OCI-LY7 (cell line): ENCODE results near the gene KRT86. TPM values are rescaled to one million over a fixed set of nuclear protein-coding genes. Genes with fewer than 3 reads are reported as not detected.

Source experiments
- BruUV-seq: library from RNA; stranded (reverse); fragments of 400-500 nt; replicated peaks from 2 replicates; lab custom pipeline; 2021; lab: Mats Ljungman, UMichigan
- CTCF ChIA-PET: fragments of 300-600 bp; sonication (Branson Sonifier 250); formaldehyde crosslinking; loops from one replicate; lab custom pipeline; 2022; ENCODE audit warnings: antibody characterized with exemption; ENCODE audit not compliant: unreplicated experiment; lab: Charles Lee
- POLR2A ChIA-PET: fragments of 300-600 bp; sonication (Branson Sonifier 250); formaldehyde crosslinking; loops from one replicate; lab custom pipeline; 2022; ENCODE audit warnings: antibody characterized with exemption; lab: Charles Lee
- DNase-seq: peaks from one replicate; pipeline ENCODE4 v3.0.0-alpha.2; 2015; ENCODE audit warnings: low spot score
- H2AFZ ChIP-seq: fragments of 200-600 bp; sonication (generic), shearing (Covaris generic); 2 replicates; pipeline ENCODE4 v1.6.1; 2014; ENCODE audit warnings: mild to moderate bottlenecking, antibody characterized with exemption, low read length, moderate library complexity
- H3K27ac ChIP-seq: fragments of 200-600 bp; sonication (generic); 2 replicates; pipeline ENCODE4 v1.5.1; 2014; ENCODE audit warnings: mixed run types, low read depth, mild to moderate bottlenecking, moderate library complexity, low read length, inconsistent platforms; ENCODE audit not compliant: poor library complexity, severe bottlenecking
- H3K36me3 ChIP-seq: fragments of 200-600 bp; sonication (generic); 2 replicates; pipeline ENCODE4 v1.6.1; 2014; ENCODE audit warnings: mild to moderate bottlenecking, antibody characterized with exemption, low read length, moderate library complexity, mixed read lengths; ENCODE audit not compliant: insufficient read depth
- H3K4me1 ChIP-seq: fragments of 200-600 bp; sonication (generic); 2 replicates; pipeline ENCODE4 v1.5.1; 2014; ENCODE audit warnings: mild to moderate bottlenecking, low read length; ENCODE audit not compliant: insufficient read depth, poor library complexity, severe bottlenecking
- H3K4me2 ChIP-seq: fragments of 200-600 bp; sonication (generic); 2 replicates; pipeline ENCODE4 v1.6.1; 2014; ENCODE audit warnings: mild to moderate bottlenecking, low read length
- H3K4me3 ChIP-seq: fragments of 200-600 bp; sonication (generic); 2 replicates; pipeline ENCODE4 v1.5.1; 2014; ENCODE audit warnings: mild to moderate bottlenecking, low read depth, low read length; ENCODE audit not compliant: poor library complexity, severe bottlenecking
- H3K79me2 ChIP-seq: fragments of 200-600 bp; sonication (generic); 2 replicates; pipeline ENCODE4 v1.6.1; 2016; ENCODE audit warnings: low read depth, mild to moderate bottlenecking, low read length, moderate library complexity, mixed read lengths; ENCODE audit not compliant: insufficient read depth
- H3K9me2 ChIP-seq: fragments of 200-600 bp; sonication (generic); 2 replicates; pipeline ENCODE4 v1.6.1; 2016; ENCODE audit warnings: mild to moderate bottlenecking, low read length, mixed read lengths; ENCODE audit not compliant: insufficient read depth
- H3K9me3 ChIP-seq: fragments of 200-600 bp; sonication (generic); 2 replicates; pipeline ENCODE4 v1.6.1; 2014; ENCODE audit warnings: mild to moderate bottlenecking, mixed run types, low read length, mixed read lengths
- H4K20me1 ChIP-seq: fragments of 200-600 bp; sonication (generic); 2 replicates; pipeline ENCODE4 v1.6.1; 2014; ENCODE audit warnings: mild to moderate bottlenecking, antibody characterized with exemption, low read length, moderate library complexity, mixed read lengths; ENCODE audit not compliant: insufficient read depth
- EZH2phosphoT487 ChIP-seq: fragments of 200-600 bp; sonication (generic); IDR thresholded peaks from 2 replicates; pipeline ENCODE4 v1.6.1; 2018; ENCODE audit warnings: low read depth, borderline replicate concordance, mild to moderate bottlenecking, mixed run types, antibody characterized with exemption, low read length, moderate library complexity, mixed read lengths
- intact Hi-C: fragments of 100-400 bp; cut with micrococcal nuclease; formaldehyde crosslinking; loops from one replicate; pipeline ENCODE4 v1.10.0; 2022; ENCODE audit not compliant: unreplicated experiment
- total RNA-seq, 2 experiments: library from RNA; depleted of rRNA in 1 of 2; stranded (reverse); fragments of >200 nt in 1 of 2; shearing (Covaris generic) in 1 of 2; gene quantifications; 2 replicates each; pipeline ENCODE4 v1.2.3, GENCODE V29; 2014 to 2022
- TF ChIP-seq, protein P1 (sequence below): fragments of 200-600 bp; sonication (generic); conservative IDR thresholded peaks from 2 replicates; pipeline ENCODE4 v1.5.1; 2014; ENCODE audit warnings: mild to moderate bottlenecking, antibody characterized with exemption, low read length, moderate library complexity, mixed read lengths

Gene KRT86
- total RNA-seq, 2 experiments from 2014 or later: not detected

DNA sequence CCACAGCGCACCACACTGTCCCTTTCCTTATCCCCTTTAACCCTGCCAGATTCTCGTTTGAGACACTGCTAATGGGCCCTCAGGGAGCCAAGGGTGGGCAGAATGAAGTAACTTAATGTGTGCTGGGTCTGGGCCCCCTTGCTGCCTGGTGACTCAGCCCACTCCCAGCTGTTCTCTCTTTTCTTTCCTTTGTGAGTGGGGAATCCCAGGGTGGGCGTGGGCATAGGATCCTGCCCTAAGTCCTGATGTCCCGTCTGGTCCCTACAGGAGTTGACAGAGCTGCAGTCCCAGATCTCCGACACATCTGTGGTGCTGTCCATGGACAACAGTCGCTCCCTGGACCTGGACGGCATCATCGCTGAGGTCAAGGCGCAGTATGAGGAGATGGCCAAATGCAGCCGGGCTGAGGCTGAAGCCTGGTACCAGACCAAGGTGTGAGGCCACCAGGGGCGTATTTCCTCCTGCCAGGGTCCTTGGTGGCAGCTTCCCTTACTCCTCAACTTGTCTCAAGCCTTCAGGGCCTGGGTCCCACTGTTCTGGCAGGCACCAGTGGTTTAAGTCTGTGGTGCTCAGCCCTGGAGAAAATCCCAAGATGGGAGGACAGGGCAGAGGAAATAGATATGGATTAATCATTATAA, 33.1 kb upstream of the KRT86 start:
- CTCF ChIA-PET: no interaction called here
- Histone ChIP-seq H3K36me3 (no peaks in the 10 kb centered on the region), H3K4me2 (no peak overlapping the region), H4K20me1 (no peaks in the 10 kb centered on the region; the same call in 1 of the 2 replicates), H3K4me3 (no peak overlapping the region), H3K27ac (no peak overlapping the region), H3K4me1 (no peaks in the 10 kb centered on the region), H3K9me2 (no peaks in the 10 kb centered on the region), H3K79me2 (no peaks in the 10 kb centered on the region), H3K9me3 (no peaks in the 10 kb centered on the region), H2AFZ (no peak overlapping the region)
- BruUV-seq: no TSS peak
- POLR2A ChIA-PET: no interaction called here
- no peak for DNase-seq
- intact Hi-C loops: no loop called here
- TF ChIP-seq, protein P1, sequence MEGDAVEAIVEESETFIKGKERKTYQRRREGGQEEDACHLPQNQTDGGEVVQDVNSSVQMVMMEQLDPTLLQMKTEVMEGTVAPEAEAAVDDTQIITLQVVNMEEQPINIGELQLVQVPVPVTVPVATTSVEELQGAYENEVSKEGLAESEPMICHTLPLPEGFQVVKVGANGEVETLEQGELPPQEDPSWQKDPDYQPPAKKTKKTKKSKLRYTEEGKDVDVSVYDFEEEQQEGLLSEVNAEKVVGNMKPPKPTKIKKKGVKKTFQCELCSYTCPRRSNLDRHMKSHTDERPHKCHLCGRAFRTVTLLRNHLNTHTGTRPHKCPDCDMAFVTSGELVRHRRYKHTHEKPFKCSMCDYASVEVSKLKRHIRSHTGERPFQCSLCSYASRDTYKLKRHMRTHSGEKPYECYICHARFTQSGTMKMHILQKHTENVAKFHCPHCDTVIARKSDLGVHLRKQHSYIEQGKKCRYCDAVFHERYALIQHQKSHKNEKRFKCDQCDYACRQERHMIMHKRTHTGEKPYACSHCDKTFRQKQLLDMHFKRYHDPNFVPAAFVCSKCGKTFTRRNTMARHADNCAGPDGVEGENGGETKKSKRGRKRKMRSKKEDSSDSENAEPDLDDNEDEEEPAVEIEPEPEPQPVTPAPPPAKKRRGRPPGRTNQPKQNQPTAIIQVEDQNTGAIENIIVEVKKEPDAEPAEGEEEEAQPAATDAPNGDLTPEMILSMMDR: no peak; the same call in 1 of the 2 replicates
- TF ChIP-seq EZH2phosphoT487: no peak

DNA sequence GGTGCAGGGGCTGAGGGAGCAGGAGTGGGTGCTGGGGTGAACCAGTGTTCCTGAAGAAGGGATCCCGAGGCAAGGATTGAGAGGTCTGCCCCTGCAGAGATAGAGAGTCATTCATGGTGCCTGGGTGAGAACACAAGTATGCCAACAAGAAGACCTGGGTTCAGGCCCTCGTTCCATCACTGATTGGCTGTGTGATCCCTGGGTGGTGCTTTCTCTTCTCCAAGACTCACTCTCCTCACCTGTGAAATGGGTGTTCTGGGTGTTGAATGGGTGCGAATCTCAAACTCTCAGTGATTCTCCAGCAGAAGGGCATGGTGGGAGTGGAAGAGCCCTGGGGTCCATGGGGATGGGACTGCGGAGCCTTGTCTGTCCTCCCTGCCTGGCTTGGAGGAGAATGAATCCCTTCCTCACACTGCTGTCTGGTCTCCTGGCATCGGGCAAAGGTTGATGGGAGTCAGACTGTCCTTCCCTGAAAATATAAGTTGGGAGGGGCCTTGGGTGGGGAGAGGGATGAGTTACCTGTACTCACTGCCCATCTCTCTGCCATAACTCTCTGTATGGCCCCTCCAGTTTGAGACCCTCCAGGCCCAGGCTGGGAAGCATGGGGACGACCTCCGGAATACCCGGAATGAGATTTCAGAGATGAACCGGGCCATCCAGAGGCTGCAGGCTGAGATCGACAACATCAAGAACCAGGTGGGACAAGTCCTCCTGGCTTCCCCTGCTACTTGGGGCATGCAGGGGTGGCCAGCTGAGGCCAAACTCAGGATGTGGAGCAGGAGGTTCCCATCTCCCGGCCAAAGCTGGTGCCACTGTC, 31.8 kb upstream of the KRT86 start:
- H3K4me1 ChIP-seq: no peaks in the 10 kb centered on the region
- no peaks in the 10 kb centered on the region for H3K9me2 ChIP-seq
- ChIA-PET POLR2A (no interaction called here), CTCF (no interaction called here)
- no peaks in the 10 kb centered on the region for H3K36me3 ChIP-seq
- TF ChIP-seq EZH2phosphoT487: no peak
- TF ChIP-seq, protein P1: no peak
- no peaks in the 10 kb centered on the region for H3K79me2 ChIP-seq
- H3K27ac ChIP-seq: no peak overlapping the region
- H3K4me3 ChIP-seq: no peak overlapping the region
- intact Hi-C loops: no loop called here
- no peak for DNase-seq
- H3K9me3 ChIP-seq: no peaks in the 10 kb centered on the region
- no peak overlapping the region for H2AFZ ChIP-seq
- no TSS peak for BruUV-seq
- H4K20me1 ChIP-seq: no peaks in the 10 kb centered on the region; the same call in 1 of the 2 replicates
- H3K4me2 ChIP-seq: no peak overlapping the region
